HEK293 (cell line): Measurements from ENCODE around the gene FOXP1.

ENCODE experiments used
- CTCF ChIA-PET: fragments of 350-600 bp; formaldehyde crosslinking; extraction: SDS; loops from one replicate; lab custom pipeline; 2021; ENCODE audit warnings: antibody characterized with exemption; lab: Yijun Ruan, JAX
- POLR2A ChIA-PET: fragments of 300-600 bp; formaldehyde crosslinking; extraction: SDS; loops from one replicate; lab custom pipeline; 2020; ENCODE audit warnings: antibody characterized with exemption, inconsistent platforms; lab: Yijun Ruan, JAX
- H3K27ac ChIP-seq: fragments of 200-500 bp; sonication (Bioruptor generic); 2 replicates; pipeline ENCODE4 v1.5.1; 2014; ENCODE audit warnings: low read depth, low read length, control low read depth, inconsistent platforms; ENCODE audit errors: extremely low read depth
- H3K36me3 ChIP-seq, 2 experiments: fragments of 200-500 bp in 1 of 2; sonication (Bioruptor generic) in 1 of 2; 1 replicate in 1 of 2; 2 replicates in 1 of 2; pipeline ENCODE4 v1.5.1; 2014 to 2017; ENCODE audit warnings: inconsistent platforms in 2 of 2, low read length in 2 of 2; ENCODE audit not compliant: control insufficient read depth in 2 of 2, insufficient read depth in 1 of 2
- H3K4me1 ChIP-seq: fragments of 200-500 bp; sonication (Bioruptor generic); 2 replicates; pipeline ENCODE4 v1.5.1; 2014; ENCODE audit warnings: mild to moderate bottlenecking, low read length, inconsistent platforms; ENCODE audit not compliant: control insufficient read depth, insufficient read depth
- H3K4me3 ChIP-seq: 2 replicates; pipeline ENCODE4 v1.5.1; 2011; ENCODE audit warnings: low read depth, mild to moderate bottlenecking, control low read depth, low read length, moderate library complexity
- H3K9me3 ChIP-seq: fragments of 200-500 bp; sonication (Bioruptor generic); 2 replicates; pipeline ENCODE4 v1.5.1; 2014; ENCODE audit warnings: low read depth, low read length, inconsistent platforms; ENCODE audit not compliant: control insufficient read depth, insufficient read depth
- OSR2 ChIP-seq: fragments of 450-650 bp; formaldehyde crosslinking; IDR thresholded peaks from 2 replicates; pipeline ENCODE4 v1.5.1; 2016; ENCODE audit warnings: missing biosample characterization, missing genetic modification characterization
- OVOL3 ChIP-seq: fragments of 450-650 bp; formaldehyde crosslinking; IDR thresholded peaks from 2 replicates; pipeline ENCODE4 v1.5.1; 2016; ENCODE audit warnings: missing biosample characterization, missing genetic modification characterization
- PBX3 ChIP-seq: sonication (generic); formaldehyde crosslinking; IDR thresholded peaks from 2 replicates; pipeline ENCODE4 v1.8.1; 2022; ENCODE audit warnings: mild to moderate bottlenecking, moderate library complexity, missing genetic modification reagents
- PRDM10 ChIP-seq: fragments of 450-650 bp; formaldehyde crosslinking; IDR thresholded peaks from 2 replicates; pipeline ENCODE4 v1.5.1; 2016; ENCODE audit warnings: missing biosample characterization, missing genetic modification characterization
- PRDM6 ChIP-seq: fragments of 450-650 bp; formaldehyde crosslinking; IDR thresholded peaks from 2 replicates; pipeline ENCODE4 v1.5.1; 2017; ENCODE audit warnings: missing biosample characterization, missing genetic modification characterization
- ZBTB11 ChIP-seq: fragments of 450-650 bp; formaldehyde crosslinking; conservative IDR thresholded peaks from 2 replicates; pipeline ENCODE4 v1.5.1; 2016; ENCODE audit warnings: low read depth, missing biosample characterization, missing genetic modification characterization
- ZBTB21 ChIP-seq: fragments of 450-650 bp; formaldehyde crosslinking; IDR thresholded peaks from 2 replicates; pipeline ENCODE4 v1.5.1; 2017; ENCODE audit warnings: missing biosample characterization, missing genetic modification characterization
- ZNF138 ChIP-seq: fragments of 450-650 bp; formaldehyde crosslinking; IDR thresholded peaks from 2 replicates; pipeline ENCODE4 v1.5.1; 2016; ENCODE audit warnings: missing biosample characterization, missing genetic modification characterization, borderline replicate concordance
- ZNF214 ChIP-seq: fragments of 450-650 bp; formaldehyde crosslinking; IDR thresholded peaks from 2 replicates; pipeline ENCODE4 v1.5.1; 2017; ENCODE audit warnings: missing biosample characterization, mild to moderate bottlenecking, missing genetic modification characterization, borderline replicate concordance
- ZNF48 ChIP-seq: fragments of 450-650 bp; formaldehyde crosslinking; IDR thresholded peaks from 2 replicates; pipeline ENCODE4 v1.5.1; 2016; ENCODE audit warnings: missing biosample characterization, missing genetic modification characterization
- ZNF610 ChIP-seq: fragments of 450-650 bp; formaldehyde crosslinking; IDR thresholded peaks from 2 replicates; pipeline ENCODE4 v1.5.1; 2016; ENCODE audit warnings: missing biosample characterization, missing genetic modification characterization, borderline replicate concordance
- ZNF658 ChIP-seq: fragments of 450-650 bp; formaldehyde crosslinking; IDR thresholded peaks from 2 replicates; pipeline ENCODE4; 2016; ENCODE audit warnings: missing biosample characterization, missing genetic modification characterization
- TF ChIP-seq, protein P1 (sequence below): fragments of 450-650 bp; formaldehyde crosslinking; IDR thresholded peaks from 2 replicates; pipeline ENCODE4 v1.5.1; 2016; ENCODE audit warnings: missing biosample characterization, missing genetic modification characterization
- TF ChIP-seq, protein P2 (sequence below): fragments of 450-650 bp; formaldehyde crosslinking; IDR thresholded peaks from 2 replicates; pipeline ENCODE4 v1.5.1; 2016; ENCODE audit warnings: missing biosample characterization, missing genetic modification characterization
- TF ChIP-seq, protein P3 (sequence below): fragments of 450-650 bp; IDR thresholded peaks from 2 replicates; pipeline ENCODE4 v1.5.1; 2018; ENCODE audit warnings: missing biosample characterization, mild to moderate bottlenecking, missing genetic modification characterization

FOXP1 gene

GRCh38 chr3:71251156-71251775, 332.3 kb downstream of the FOXP1 start:
- Histone ChIP-seq H3K4me1 (peaks cover 5% of the 10 kb centered on the region), H3K36me3 (no peaks in the 10 kb centered on the region), H3K4me3 (no peak overlapping the region), H3K9me3 (no peaks in the 10 kb centered on the region), H3K27ac (no peak overlapping the region)
- ChIA-PET POLR2A (no interaction called here), CTCF (no interaction called here)
- TF ChIP-seq ZNF138 (no peak), OSR2 (tag by site-specific recombination) (no peak), ZBTB21 (tag by site-specific recombination) (no peak), OVOL3 (tag by site-specific recombination) (no peak), PRDM6 (tag by site-specific recombination) (no peak), ZNF658 (tag by site-specific recombination) (no peak)
- TF ChIP-seq, protein P1, sequence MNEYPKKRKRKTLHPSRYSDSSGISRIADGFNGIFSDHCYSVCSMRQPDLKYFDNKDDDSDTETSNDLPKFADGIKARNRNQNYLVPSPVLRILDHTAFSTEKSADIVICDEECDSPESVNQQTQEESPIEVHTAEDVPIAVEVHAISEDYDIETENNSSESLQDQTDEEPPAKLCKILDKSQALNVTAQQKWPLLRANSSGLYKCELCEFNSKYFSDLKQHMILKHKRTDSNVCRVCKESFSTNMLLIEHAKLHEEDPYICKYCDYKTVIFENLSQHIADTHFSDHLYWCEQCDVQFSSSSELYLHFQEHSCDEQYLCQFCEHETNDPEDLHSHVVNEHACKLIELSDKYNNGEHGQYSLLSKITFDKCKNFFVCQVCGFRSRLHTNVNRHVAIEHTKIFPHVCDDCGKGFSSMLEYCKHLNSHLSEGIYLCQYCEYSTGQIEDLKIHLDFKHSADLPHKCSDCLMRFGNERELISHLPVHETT = no peak

DNA sequence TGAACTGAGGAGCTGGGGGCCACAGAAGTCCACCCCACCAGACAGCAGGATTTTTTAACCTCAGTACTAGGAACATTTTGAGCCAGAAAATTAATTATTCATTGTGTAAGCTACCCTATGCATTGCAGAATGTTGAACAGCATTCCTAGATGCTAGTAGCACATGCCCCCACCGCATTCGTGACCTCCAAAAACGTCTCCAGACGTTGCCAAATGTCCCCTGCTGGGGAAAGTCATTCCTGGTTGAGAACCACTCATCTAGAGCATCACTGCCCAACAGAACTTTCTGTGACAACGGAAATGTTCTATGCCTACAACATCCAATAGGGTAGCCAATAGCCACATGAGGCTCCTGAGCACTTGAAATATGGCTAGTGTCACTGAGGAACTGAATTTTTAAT, 333.5 kb downstream of the FOXP1 start:
- Histone ChIP-seq H3K27ac (no peak overlapping the region), H3K4me3 (no peak overlapping the region), H3K36me3 (no peaks in the 10 kb centered on the region), H3K9me3 (no peaks in the 10 kb centered on the region), H3K4me1 (peaks cover 18% of the 10 kb centered on the region)
- ChIA-PET CTCF (no interaction called here), POLR2A (no interaction called here)
- TF ChIP-seq PRDM10 (no peak), ZBTB11 (no peak), ZNF610 (tag by site-specific recombination) (no peak), PBX3 (no peak), ZNF48 (no peak), ZNF214 (tag by site-specific recombination) (no peak)
- TF ChIP-seq, protein P2, sequence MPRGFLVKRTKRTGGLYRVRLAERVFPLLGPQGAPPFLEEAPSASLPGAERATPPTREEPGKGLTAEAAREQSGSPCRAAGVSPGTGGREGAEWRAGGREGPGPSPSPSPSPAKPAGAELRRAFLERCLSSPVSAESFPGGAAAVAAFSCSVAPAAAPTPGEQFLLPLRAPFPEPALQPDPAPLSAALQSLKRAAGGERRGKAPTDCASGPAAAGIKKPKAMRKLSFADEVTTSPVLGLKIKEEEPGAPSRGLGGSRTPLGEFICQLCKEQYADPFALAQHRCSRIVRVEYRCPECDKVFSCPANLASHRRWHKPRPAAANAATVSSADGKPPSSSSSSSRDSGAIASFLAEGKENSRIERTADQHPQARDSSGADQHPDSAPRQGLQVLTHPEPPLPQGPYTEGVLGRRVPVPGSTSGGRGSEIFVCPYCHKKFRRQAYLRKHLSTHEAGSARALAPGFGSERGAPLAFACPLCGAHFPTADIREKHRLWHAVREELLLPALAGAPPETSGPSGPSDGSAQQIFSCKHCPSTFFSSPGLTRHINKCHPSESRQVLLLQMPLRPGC (tag by site-specific recombination) = no peak
- TF ChIP-seq, protein P3, sequence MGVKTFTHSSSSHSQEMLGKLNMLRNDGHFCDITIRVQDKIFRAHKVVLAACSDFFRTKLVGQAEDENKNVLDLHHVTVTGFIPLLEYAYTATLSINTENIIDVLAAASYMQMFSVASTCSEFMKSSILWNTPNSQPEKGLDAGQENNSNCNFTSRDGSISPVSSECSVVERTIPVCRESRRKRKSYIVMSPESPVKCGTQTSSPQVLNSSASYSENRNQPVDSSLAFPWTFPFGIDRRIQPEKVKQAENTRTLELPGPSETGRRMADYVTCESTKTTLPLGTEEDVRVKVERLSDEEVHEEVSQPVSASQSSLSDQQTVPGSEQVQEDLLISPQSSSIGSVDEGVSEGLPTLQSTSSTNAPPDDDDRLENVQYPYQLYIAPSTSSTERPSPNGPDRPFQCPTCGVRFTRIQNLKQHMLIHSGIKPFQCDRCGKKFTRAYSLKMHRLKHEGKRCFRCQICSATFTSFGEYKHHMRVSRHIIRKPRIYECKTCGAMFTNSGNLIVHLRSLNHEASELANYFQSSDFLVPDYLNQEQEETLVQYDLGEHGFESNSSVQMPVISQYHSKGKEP (tag by site-specific recombination) = no peak
